NK-92 treated with Interleukin-12 subunit alpha and Interleukin-12 subunit beta, amount 100 ng/mL, for 24 hours (cell line): Measurements from ENCODE around the gene TP53TG3C.
"Not testable (repeated sequence)": the region's sequence is repeated elsewhere in the genome, so short reads cannot be mapped to it uniquely, and the experiment has no call there.

Source experiments
- DNase-seq: peaks from one replicate; lab custom pipeline; 2025; lab: John Stamatoyannopoulos, UW

Gene TP53TG3C, protein sequence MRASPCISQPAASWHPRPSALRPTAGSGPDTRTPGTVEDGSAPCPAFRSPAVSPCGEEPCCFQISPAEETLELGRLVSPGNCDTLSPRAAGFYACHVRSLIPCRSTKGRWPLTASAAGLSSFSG

GRCh38 chr16:33193926-33194325 lies at the start of gene TP53TG3C:
TP53TG3C (plus strand) TSS chr16:33194226; CDS start chr16:33194294, 68 bp downstream.
- not testable (repeated sequence) for DNase-seq
